Epithelial cell of prostate (primary cell): ENCODE results near the gene PLEKHA6.

Source experiments
- DNase-seq: peaks from one replicate; pipeline ENCODE4 v3.0.0-alpha.2; 2011; ENCODE audit warnings: low read depth, low spot score
- H3K27ac ChIP-seq: fragments of 450-650 bp; 2 replicates; pipeline ENCODE4 v1.5.1; 2017; ENCODE audit warnings: mild to moderate bottlenecking

The PLEKHA6 gene

DNA sequence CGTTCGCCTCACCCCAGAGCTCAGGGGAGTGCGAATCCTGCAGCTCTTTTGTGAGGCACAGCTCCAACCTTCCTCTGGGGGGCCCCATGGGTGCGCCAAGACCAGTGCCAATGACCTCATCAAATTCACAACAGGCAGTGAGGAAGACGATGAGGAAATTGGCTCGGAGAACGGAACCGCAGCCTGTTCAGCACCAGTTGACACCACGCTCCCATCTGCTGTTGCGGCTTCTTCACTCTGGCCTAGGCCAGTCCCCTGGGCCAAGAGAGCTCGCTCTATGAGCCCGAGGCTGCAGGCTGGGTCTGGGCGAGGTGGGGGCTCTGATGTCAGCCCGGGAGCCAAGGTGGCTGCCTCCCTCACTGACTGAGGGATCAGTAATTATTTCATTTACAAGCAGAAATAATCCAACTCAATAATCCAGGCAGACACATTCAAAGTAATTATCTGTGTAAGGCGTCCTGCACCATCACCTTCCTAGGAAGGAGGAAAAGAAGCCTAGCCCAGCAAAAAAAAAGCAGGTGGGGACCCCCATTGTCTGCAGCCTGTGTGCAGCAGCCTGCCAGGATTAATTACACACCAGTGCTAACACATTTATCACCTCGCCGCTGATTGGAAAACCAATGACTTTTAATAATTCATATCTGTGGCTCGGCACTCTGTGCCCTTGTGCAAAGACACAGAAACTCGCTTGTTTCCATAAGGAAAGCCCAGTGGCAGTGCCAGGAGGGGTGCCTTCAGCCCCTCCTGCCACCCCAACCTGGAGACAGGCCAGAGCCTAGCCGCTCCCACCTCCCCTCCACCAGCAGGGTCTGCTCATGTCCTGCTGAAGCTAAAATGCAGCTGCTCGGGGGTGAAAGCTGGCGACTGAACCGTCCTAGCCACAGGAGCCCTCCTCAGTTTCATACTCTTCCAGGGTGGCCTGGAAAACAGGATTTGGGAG, 1.9 kb downstream of the PLEKHA6 start:
- DNase-seq = no peak
- no peak overlapping the region for H3K27ac ChIP-seq

DNA sequence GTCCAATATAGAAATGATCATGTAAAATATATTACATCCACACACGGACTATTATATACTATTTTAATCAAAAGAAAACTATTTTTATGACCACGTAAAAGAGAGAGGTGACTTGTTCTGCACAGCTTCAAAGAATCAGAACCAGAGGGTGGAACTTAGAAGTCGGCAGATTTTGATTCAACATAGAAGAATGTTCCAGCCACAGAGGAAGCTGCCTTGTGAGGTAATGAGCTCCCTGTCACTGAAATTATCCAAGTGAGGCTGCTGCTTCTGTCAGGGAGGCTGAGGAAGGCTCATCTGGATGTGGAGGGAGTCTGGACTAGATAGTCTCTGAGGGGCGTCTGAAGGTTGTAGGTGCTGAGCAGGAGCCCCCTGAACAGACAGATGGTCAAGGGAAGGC, 2.7 kb downstream of the PLEKHA6 start:
- no peak for DNase-seq
- no peak overlapping the region for H3K27ac ChIP-seq

- no peak overlapping the region for H3K27ac ChIP-seq
Observed at GRCh38 chr1:204355913-204356312, 3.8 kb downstream of the PLEKHA6 start.

DNA sequence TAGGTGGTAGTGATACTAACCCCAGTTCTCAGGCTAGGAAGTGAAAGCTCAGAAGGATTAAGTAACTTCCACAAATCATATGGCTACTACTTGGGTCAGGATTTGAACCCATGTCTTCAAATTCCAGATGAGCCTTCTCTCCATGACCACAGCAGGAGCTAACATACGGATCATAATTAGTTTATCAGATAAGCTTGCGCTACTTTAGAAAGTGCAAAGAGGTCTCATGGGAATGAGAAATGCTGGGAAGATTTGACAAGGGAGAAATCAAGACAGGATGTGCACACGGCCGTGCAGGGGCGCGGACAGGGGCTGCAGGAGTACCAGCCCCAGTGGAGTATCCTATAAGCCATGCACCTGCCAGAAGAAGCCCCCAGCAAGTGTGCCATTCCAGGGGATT, 5.2 kb downstream of the PLEKHA6 start:
- H3K27ac ChIP-seq = no peak overlapping the region
- no peak for DNase-seq

More at GRCh38 chr1:204355913-204356312, 3.8 kb downstream of the PLEKHA6 start:
- DNase-seq = no peak

DNA sequence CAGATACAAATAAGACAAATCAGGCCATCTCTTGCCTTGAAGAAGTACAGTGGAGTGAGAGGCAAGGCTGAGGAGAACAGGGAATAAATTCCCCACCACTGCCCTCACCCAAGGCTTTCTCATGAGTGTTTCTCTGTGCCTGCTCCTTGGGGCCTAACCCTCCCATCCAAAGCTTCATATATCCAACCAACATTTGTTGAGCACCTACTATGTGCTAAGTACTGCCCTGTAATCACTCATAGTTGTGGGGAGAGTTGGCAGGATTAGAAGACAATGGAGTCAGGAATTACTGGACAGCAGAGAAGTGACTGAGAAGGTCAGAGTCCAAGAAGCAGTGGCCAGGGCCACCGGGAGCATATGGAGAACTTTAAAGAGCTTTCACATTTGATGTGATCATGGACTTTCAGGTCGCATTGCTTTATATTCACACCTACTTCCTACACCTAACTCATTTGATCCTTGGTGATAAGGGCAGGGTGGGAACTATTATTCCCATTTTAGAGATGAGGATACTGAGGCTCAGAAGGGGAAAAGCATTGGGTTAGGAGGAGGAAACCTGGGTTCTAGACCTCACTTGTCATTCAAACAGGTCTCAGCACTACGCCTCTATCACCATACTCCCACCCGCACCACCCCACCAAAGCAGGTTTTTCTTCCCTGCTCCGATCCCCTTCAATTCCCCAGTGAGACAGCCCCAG, 6.4 kb downstream of the PLEKHA6 start:
- H3K27ac ChIP-seq = no peak overlapping the region
- no peak for DNase-seq

DNA sequence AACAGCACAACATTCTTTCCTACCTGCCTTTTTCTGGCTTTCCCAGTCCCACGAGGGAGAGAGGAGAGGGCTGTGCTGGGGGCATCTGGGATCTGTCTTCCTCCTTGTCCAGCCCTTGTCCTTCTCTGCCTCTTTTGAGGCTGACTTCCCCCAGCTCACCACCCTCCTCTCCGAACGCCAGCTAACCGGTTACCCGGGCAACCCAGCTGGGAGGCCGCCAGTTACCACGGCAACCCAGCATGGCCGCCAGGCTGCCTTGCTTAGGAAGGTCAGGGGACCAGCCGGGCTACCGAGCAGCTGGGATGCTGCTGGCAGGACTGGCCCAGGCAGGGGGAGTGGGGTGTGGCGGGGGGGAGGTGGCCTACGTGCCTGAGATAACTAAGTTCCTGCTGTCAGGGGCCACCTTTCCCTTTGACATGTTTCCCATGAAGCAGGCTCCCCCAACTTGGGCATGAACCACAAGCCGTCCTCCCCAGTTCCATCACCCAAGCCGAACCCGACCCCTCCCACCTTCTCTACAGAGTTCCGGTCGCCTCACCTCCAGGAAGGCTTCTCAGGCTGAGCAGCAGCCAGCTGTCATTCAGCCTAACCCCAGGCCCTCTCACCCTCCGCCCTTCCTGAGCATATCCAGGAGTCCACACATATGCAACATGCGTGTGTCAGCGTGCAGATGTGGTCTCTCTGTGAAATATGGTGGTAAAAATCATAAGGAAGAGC, 8.7 kb downstream of the PLEKHA6 start:
- H3K27ac ChIP-seq = no peak overlapping the region
- DNase-seq = no peak

DNA sequence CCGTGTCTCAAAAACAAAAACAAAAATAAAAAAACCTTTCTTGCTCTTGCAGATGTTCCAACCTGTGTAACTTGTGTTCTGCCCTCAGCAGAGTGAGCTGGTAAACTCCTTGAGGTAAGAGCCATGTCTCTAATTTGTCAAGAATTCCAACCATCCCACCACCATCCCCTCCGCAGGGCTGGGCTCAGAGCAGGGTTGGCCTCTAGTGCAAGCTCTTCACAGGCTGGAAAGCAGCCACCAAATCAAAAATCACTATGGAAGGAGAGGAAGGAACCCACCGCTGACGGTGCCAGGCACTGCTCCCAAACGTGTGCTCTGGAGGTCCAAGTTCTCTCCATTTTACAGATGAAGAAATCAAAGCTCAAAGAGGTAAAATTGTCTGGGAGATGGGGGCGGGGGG, 9.4 kb downstream of the PLEKHA6 start:
- H3K27ac ChIP-seq = no peak overlapping the region
- no peak for DNase-seq

GRCh38 chr1:204349602-204350001, 10.1 kb downstream of the PLEKHA6 start:
- no peak for DNase-seq
- no peak overlapping the region for H3K27ac ChIP-seq

- no peak overlapping the region for H3K27ac ChIP-seq
- DNase-seq = no peak
Observed at GRCh38 chr1:204348722-204349121, 11.0 kb downstream of the PLEKHA6 start.

- DNase-seq = no peak
- H3K27ac ChIP-seq = no peak overlapping the region
Observed at GRCh38 chr1:204348242-204348641, 11.5 kb downstream of the PLEKHA6 start.

- H3K27ac ChIP-seq = no peak overlapping the region
- DNase-seq = no peak
Observed at GRCh38 chr1:204345941-204346645, 13.6 kb downstream of the PLEKHA6 start.

- H3K27ac ChIP-seq = no peak overlapping the region
Observed at GRCh38 chr1:204345438-204345841, 14.3 kb downstream of the PLEKHA6 start.

DNA sequence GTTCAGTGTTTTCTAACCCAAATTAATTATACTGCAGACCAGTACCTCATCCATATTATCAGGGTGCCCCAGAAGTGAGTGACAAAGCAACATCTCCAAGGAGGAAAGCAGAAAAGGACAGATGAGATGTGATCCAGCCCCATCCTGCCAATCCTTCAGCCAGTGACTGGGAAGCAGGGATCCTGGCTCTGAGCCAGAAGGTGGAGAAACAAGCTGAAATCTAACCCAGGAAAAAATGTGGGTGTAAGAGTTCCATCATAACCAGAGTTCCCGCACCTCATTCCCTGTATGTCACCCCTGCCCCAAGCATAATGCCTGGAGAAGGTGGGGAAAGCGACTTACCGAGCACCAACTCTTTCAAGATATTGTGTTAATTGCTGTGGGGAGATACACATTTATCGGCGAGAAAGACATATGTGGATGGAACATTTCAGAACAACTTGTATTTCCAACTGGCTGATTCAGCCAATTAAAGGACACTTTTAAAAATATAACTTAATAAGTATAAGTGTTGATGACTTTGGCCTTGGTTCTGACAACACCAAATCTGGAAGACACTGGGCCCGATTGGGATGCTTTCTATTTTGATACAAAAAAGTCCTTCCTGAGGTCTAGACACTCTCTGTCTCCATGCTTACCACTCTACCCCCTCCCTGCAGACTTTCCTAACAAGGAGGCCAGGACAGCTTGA, 14.9 kb downstream of the PLEKHA6 start:
- DNase-seq = no peak
- no peak overlapping the region for H3K27ac ChIP-seq

More at GRCh38 chr1:204345438-204345841, 14.3 kb downstream of the PLEKHA6 start:
- DNase-seq = no peak

DNA sequence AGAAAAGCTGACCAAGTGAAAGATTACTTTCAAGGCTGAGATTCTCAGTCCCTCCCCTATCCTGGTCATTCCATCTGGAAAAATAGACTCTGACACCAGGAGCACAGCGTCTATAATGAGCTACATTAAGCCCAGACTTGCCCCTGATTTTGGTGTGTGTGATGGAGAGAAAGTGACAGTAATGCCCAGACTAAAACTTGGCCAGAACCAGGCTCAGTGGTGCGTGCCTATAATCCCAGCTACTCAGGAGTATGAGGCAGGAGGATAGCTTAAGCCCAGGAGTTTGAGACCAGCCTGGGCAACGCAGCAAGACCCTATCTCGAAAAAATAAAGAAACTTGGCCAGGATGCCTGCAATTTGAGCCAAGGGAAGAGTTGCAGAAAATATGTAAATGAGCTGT, 15.9 kb downstream of the PLEKHA6 start:
- H3K27ac ChIP-seq = no peak overlapping the region
- DNase-seq = no peak

DNA sequence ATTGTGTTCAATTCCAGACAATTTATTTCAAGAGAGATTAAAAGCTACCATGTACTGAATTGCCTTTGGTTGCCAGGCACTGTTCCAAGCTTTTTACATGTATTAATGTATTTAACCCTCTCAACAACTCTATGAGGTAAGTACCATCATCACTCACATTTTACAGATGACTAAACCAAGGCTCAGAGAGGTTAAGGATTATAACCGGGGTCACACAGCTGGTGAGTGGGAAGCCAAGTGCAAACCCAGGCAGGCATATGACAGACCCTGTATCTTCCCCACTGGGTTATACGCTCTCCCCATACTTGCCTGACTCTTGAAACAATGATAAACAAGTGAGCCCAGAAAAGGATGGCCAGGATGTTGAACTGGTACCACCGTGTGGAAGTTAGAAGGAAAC, 16.5 kb downstream of the PLEKHA6 start:
- DNase-seq = no peak
- no peak overlapping the region for H3K27ac ChIP-seq

- DNase-seq = no peak
- H3K27ac ChIP-seq = no peak overlapping the region
Observed at GRCh38 chr1:204342310-204342709, 17.4 kb downstream of the PLEKHA6 start.

DNA sequence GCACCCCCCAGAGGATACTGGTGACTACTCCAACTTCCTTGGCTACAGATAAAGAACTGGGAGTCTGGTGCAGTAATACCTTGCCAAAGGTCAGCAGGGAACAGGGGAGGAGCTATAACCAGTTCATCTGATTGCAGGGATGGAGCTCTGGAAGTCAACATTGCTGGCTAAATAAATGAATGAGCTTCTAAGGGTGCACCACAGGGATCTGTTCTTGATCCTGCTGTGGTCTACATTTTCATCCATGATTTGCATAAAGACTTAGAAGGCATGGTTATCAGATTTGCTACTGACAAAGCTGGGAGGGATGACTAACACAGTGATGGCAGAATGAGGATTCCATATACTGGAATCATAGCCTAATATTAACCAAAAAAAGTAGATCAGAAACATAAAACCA, 18.3 kb downstream of the PLEKHA6 start:
- no peak overlapping the region for H3K27ac ChIP-seq
- no peak for DNase-seq

DNA sequence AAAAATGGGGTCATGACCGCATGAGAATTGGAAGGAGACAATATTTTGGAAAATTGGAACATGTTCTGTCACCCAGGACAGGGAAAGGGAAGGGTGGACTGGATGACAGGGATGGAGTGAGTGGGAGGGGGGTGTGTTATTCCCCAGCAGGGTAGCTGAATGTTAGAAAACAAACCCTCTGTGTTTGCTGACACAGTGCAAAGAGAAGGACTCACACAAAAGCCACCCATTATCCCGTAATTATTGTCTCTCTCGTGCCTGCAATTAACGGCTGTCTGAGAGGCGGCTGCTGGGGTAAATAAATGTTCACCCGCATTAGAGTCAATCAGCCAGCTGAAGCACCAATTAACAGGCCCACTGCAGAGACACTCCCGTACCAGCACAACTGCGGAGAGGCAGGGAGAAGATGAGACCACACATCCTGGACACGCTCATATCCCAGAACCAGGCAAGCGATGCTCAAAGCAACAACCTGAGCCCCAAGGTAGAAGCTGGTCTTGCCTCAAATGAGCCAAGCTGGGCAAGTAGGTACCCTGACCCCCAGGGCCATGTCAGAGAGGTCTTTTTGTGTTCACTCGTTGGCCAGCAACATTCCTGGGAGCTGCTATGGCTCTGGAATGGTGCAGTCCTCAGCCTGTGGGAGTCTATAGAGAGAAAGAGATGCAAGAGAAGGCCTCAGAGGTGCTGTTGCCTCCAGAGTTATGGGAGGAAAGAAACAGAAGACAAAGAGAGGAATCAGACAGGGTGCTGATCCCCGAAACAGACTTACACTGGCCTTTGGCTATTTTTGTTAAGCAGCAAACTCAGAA, 19.4 kb downstream of the PLEKHA6 start:
- no peak overlapping the region for H3K27ac ChIP-seq
- DNase-seq = no peak

GRCh38 chr1:204339541-204339940, 20.2 kb downstream of the PLEKHA6 start:
- DNase-seq = no peak
- no peak overlapping the region for H3K27ac ChIP-seq
